HCT116 (cell line): ENCODE results near the gene P2RX1. TPM values are rescaled to one million over a fixed set of nuclear protein-coding genes. Genes with fewer than 3 reads are reported as not detected.

Source experiments
- CBX3 ChIP-seq: IDR thresholded peaks from 2 replicates; pipeline ENCODE4 v1.6.1; 2012; ENCODE audit warnings: low read depth
- CEBPB ChIP-seq: IDR thresholded peaks from 2 replicates; pipeline ENCODE4 v1.6.1; 2012; ENCODE audit warnings: low read depth
- EGR1 ChIP-seq: IDR thresholded peaks from 2 replicates; pipeline ENCODE4 v1.6.1; 2012; ENCODE audit warnings: low read depth
- EZH2phosphoT487 ChIP-seq: fragments of 200-600 bp; IDR thresholded peaks from 2 replicates; pipeline ENCODE4 v1.6.1; 2018; ENCODE audit warnings: antibody characterized with exemption, borderline replicate concordance
- FOSL1 ChIP-seq: IDR thresholded peaks from 2 replicates; pipeline ENCODE4 v1.6.1; 2012; ENCODE audit warnings: low read depth
- POLR2AphosphoS5 ChIP-seq: IDR thresholded peaks from 2 replicates; pipeline ENCODE4 v1.6.1; 2011; ENCODE audit warnings: mild to moderate bottlenecking, low read depth, low read length, moderate library complexity
- RAD21 ChIP-seq: IDR thresholded peaks from 2 replicates; pipeline ENCODE4 v1.6.1; 2012; ENCODE audit warnings: low read depth, mild to moderate bottlenecking
- SIN3A ChIP-seq: IDR thresholded peaks from 2 replicates; pipeline ENCODE4 v1.6.1; 2012; ENCODE audit warnings: low read depth
- TCF7L2 ChIP-seq: IDR thresholded peaks from 2 replicates; pipeline ENCODE4 v1.7.0; 2011; ENCODE audit warnings: borderline replicate concordance, inconsistent platforms; ENCODE audit not compliant: insufficient read depth, insufficient read length; ENCODE audit errors: extremely low read depth
- YY1 ChIP-seq: IDR thresholded peaks from 2 replicates; pipeline ENCODE4 v1.6.1; 2011; ENCODE audit warnings: low read length, low read depth, moderate library complexity, mild to moderate bottlenecking; ENCODE audit not compliant: insufficient replicate concordance; ENCODE audit errors: extremely low read depth
- ZFX ChIP-seq: fragments of 450-650 bp; IDR thresholded peaks from 2 replicates; pipeline ENCODE4 v1.6.1; 2017
- total RNA-seq: library from RNA; stranded (reverse); gene quantifications from one replicate; pipeline ENCODE4 v1.2.1, GENCODE V29; 2021; ENCODE audit not compliant: unreplicated experiment
- TF ChIP-seq, protein P1 (sequence below): IDR thresholded peaks from 2 replicates; pipeline ENCODE4 v1.6.1; 2012; ENCODE audit warnings: low read depth
- TF ChIP-seq, protein P2 (sequence below): IDR thresholded peaks from 2 replicates; pipeline ENCODE4 v1.6.1; 2012

The P2RX1 gene
- total RNA-seq, 1 experiment from 2014 or later: not detected

DNA sequence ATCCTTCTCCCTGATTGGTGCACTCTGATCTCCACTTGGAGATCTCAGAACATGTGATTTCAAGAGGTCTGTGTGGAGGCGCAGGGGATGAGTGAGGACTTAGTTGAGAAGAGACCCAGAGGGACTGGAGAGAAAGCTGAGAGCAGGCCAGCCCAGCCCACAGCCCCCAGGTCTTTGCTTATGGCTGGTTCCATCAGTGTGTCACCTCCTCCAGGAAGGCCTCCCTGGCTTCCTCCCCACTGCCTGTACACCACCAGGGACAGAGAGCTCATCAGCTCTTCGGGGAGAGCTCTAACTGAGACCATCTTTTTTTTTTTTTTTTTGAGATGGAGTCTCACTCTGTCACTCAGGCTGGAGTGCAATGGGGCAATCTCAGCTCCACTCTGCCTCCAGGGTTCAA lies 3.4 kb downstream of the P2RX1 start (continued):
- TF ChIP-seq, protein P1, sequence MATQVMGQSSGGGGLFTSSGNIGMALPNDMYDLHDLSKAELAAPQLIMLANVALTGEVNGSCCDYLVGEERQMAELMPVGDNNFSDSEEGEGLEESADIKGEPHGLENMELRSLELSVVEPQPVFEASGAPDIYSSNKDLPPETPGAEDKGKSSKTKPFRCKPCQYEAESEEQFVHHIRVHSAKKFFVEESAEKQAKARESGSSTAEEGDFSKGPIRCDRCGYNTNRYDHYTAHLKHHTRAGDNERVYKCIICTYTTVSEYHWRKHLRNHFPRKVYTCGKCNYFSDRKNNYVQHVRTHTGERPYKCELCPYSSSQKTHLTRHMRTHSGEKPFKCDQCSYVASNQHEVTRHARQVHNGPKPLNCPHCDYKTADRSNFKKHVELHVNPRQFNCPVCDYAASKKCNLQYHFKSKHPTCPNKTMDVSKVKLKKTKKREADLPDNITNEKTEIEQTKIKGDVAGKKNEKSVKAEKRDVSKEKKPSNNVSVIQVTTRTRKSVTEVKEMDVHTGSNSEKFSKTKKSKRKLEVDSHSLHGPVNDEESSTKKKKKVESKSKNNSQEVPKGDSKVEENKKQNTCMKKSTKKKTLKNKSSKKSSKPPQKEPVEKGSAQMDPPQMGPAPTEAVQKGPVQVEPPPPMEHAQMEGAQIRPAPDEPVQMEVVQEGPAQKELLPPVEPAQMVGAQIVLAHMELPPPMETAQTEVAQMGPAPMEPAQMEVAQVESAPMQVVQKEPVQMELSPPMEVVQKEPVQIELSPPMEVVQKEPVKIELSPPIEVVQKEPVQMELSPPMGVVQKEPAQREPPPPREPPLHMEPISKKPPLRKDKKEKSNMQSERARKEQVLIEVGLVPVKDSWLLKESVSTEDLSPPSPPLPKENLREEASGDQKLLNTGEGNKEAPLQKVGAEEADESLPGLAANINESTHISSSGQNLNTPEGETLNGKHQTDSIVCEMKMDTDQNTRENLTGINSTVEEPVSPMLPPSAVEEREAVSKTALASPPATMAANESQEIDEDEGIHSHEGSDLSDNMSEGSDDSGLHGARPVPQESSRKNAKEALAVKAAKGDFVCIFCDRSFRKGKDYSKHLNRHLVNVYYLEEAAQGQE: no peak
- no peak for TF ChIP-seq YY1
- TF ChIP-seq ZFX: no peak
- TF ChIP-seq SIN3A: no peak
- TF ChIP-seq EZH2phosphoT487: no peak
- TF ChIP-seq TCF7L2: no peak
- TF ChIP-seq, protein P2, sequence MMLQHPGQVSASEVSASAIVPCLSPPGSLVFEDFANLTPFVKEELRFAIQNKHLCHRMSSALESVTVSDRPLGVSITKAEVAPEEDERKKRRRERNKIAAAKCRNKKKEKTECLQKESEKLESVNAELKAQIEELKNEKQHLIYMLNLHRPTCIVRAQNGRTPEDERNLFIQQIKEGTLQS: no peak
- no peak for TF ChIP-seq CEBPB
- TF ChIP-seq EGR1: no peak
- no peak for TF ChIP-seq POLR2AphosphoS5
- TF ChIP-seq RAD21: no peak
- no peak for TF ChIP-seq CBX3
- no peak for TF ChIP-seq FOSL1
